ENCODE data around the gene AKAP11.

DNA sequence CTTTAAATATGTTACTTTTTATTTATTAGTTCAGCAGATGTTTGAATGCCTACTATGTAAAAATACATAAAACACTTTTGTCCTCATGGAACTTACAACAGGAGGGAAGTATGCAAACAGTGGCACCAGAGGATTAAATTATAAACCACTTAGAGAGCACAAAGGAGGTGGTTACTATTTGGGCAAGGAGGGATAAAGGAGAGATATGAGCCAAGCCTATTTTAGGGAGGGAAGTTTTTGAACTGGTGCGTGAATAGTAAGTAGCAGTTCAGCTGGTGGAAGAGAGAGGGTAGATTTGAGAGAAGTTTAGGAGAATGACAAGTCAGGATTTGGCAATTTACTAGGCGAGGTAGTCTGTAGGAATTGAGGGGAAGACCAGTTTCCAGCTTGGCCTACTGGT lies 8.6 kb downstream of the AKAP11 start:
- TF ChIP-seq, protein P1, sequence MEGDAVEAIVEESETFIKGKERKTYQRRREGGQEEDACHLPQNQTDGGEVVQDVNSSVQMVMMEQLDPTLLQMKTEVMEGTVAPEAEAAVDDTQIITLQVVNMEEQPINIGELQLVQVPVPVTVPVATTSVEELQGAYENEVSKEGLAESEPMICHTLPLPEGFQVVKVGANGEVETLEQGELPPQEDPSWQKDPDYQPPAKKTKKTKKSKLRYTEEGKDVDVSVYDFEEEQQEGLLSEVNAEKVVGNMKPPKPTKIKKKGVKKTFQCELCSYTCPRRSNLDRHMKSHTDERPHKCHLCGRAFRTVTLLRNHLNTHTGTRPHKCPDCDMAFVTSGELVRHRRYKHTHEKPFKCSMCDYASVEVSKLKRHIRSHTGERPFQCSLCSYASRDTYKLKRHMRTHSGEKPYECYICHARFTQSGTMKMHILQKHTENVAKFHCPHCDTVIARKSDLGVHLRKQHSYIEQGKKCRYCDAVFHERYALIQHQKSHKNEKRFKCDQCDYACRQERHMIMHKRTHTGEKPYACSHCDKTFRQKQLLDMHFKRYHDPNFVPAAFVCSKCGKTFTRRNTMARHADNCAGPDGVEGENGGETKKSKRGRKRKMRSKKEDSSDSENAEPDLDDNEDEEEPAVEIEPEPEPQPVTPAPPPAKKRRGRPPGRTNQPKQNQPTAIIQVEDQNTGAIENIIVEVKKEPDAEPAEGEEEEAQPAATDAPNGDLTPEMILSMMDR (conservative IDR thresholded peaks at IDR 0.05; ENCODE audit: low read depth in 2 of 2) = no peak
- TF ChIP-seq CREB1 (CRISPR knock-in tag; IDR thresholded peaks at IDR 0.05; ENCODE audit: low read depth) = no peak
- no peak for TF ChIP-seq POLR2AphosphoS5 (IDR thresholded peaks at IDR 0.05; ENCODE audit: low read depth)
- TF ChIP-seq, protein P2, sequence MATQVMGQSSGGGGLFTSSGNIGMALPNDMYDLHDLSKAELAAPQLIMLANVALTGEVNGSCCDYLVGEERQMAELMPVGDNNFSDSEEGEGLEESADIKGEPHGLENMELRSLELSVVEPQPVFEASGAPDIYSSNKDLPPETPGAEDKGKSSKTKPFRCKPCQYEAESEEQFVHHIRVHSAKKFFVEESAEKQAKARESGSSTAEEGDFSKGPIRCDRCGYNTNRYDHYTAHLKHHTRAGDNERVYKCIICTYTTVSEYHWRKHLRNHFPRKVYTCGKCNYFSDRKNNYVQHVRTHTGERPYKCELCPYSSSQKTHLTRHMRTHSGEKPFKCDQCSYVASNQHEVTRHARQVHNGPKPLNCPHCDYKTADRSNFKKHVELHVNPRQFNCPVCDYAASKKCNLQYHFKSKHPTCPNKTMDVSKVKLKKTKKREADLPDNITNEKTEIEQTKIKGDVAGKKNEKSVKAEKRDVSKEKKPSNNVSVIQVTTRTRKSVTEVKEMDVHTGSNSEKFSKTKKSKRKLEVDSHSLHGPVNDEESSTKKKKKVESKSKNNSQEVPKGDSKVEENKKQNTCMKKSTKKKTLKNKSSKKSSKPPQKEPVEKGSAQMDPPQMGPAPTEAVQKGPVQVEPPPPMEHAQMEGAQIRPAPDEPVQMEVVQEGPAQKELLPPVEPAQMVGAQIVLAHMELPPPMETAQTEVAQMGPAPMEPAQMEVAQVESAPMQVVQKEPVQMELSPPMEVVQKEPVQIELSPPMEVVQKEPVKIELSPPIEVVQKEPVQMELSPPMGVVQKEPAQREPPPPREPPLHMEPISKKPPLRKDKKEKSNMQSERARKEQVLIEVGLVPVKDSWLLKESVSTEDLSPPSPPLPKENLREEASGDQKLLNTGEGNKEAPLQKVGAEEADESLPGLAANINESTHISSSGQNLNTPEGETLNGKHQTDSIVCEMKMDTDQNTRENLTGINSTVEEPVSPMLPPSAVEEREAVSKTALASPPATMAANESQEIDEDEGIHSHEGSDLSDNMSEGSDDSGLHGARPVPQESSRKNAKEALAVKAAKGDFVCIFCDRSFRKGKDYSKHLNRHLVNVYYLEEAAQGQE (IDR thresholded peaks at IDR 0.05; ENCODE audit: unreplicated experiment) = no peak
